IPS-18a (cell line): ENCODE results near the gene KIF16B.

ENCODE experiments used
- H3K27ac ChIP-seq: one replicate; pipeline ENCODE4 v1.5.1; 2013; ENCODE audit warnings: low read length
- H3K27me3 ChIP-seq: one replicate; pipeline ENCODE4 v1.6.1; 2013; ENCODE audit warnings: mild to moderate bottlenecking, low read length; ENCODE audit not compliant: control insufficient read depth, insufficient read depth
- H3K36me3 ChIP-seq: one replicate; pipeline ENCODE4 v1.6.1; 2013; ENCODE audit warnings: low read depth, low read length; ENCODE audit not compliant: control insufficient read depth
- H3K4me1 ChIP-seq: one replicate; pipeline ENCODE4 v1.6.1; 2013; ENCODE audit warnings: low read depth, low read length; ENCODE audit not compliant: control insufficient read depth
- H3K4me3 ChIP-seq: one replicate; pipeline ENCODE4 v1.5.1; 2013; ENCODE audit warnings: low read length
- H3K9ac ChIP-seq: one replicate; pipeline ENCODE4 v1.6.1; 2013; ENCODE audit warnings: mild to moderate bottlenecking, low read length, moderate library complexity
- H3K9me3 ChIP-seq: one replicate; pipeline ENCODE4 v1.6.1; 2013; ENCODE audit warnings: low read depth, low read length; ENCODE audit not compliant: control insufficient read depth

Gene KIF16B

DNA sequence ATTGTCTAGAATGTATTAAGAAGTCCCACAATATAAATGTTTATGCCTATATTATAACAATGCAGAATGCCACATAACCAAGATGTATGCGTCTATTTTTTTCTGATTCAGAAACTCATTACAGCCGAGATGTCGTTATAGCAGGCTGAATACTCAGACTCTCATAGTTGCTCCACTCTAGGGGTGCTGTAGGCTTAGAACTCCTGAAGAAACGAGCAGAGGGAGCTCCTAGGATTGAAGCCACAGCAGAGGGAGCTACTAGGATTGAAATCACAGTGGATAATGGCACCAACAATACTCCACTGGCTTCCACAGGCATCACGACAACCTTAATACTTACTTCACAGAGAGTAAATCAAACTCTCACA lies 208.9 kb downstream of the KIF16B start:
- Histone ChIP-seq H3K9me3 (no peaks in the 10 kb centered on the region), H3K27ac (no peak overlapping the region), H3K9ac (no peak overlapping the region), H3K27me3 (no peaks in the 10 kb centered on the region), H3K4me1 (no peaks in the 10 kb centered on the region), H3K36me3 (no peaks in the 10 kb centered on the region), H3K4me3 (no peak overlapping the region)

DNA sequence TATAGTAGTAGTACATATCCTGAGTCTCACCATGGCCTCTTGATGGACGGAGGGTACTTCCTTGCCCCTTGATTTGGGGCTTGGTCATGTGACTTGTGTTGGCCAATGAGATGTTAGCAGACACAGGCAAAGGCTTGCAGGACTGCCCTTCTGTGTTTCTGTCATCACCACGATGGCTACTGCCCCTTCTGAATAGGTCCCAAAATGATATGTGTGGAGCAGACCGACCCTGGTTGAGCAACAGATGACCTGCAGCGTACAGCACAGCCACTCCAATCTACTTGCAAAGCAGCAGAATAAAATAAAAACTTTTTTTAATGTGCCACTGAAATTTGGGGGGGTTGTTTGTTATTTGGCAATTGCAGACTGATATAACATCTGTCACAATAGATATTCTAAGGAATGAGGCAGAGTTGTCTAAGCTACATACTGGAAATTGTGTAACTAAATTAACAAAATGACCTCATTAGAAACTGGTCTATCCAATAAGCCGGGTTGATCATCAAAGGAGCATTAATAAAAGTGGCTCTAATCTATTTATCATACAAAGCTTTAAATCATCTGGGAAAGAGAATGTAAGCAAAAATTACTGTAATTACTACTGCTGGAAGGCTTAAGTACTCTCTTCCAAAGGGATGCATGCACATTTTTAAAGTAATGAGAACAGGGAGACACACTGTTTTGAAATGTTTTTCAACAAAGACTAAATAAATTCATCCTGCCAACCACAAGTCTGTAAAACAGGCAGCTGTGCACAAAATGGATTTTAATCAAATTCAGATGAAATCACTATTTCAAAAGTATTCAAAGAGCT lies 209.5 kb downstream of the KIF16B start:
- Histone ChIP-seq H3K4me3 (no peak overlapping the region), H3K9me3 (no peaks in the 10 kb centered on the region), H3K36me3 (no peaks in the 10 kb centered on the region), H3K9ac (no peak overlapping the region), H3K4me1 (no peaks in the 10 kb centered on the region), H3K27me3 (no peaks in the 10 kb centered on the region), H3K27ac (no peak overlapping the region)

- Histone ChIP-seq H3K9me3 (no peaks in the 10 kb centered on the region), H3K27me3 (no peaks in the 10 kb centered on the region), H3K4me1 (no peaks in the 10 kb centered on the region), H3K36me3 (no peaks in the 10 kb centered on the region), H3K4me3 (no peak overlapping the region), H3K27ac (no peak overlapping the region), H3K9ac (no peak overlapping the region)
Observed at GRCh38 chr20:16362642-16363041, 210.6 kb downstream of the KIF16B start.

DNA sequence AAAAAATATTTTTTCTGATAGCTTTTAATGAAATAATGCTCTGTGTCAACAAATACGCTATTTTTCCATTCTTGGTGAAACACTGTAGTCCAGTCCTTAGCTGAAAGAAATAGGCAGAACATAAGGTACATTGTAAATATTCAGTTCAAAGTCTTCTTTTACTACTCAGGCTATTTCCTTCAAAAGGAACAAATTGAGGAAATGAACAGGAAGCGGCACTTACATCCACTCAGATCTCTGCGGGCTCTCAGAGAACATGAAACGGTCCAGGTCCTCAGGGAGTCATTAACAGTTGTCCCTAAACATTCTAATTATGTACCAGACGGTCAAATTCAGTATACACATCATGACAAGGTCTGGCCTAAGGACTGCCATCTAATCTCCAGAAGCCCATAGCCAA lies 212.6 kb downstream of the KIF16B start:
- no peak overlapping the region for H3K27ac ChIP-seq
- no peaks in the 10 kb centered on the region for H3K36me3 ChIP-seq
- no peak overlapping the region for H3K4me3 ChIP-seq

GRCh38 chr20:16353417-16353781 lies 219.8 kb downstream of the KIF16B start:
- no peaks in the 10 kb centered on the region for H3K36me3 ChIP-seq
- no peak overlapping the region for H3K9ac ChIP-seq
- H3K4me1 ChIP-seq: no peaks in the 10 kb centered on the region
- H3K27me3 ChIP-seq: no peaks in the 10 kb centered on the region
- H3K9me3 ChIP-seq: no peaks in the 10 kb centered on the region
- no peak overlapping the region for H3K4me3 ChIP-seq
- H3K27ac ChIP-seq: no peak overlapping the region

More for the DNA sequence above, 212.6 kb downstream of the KIF16B start:
- H3K27me3 ChIP-seq: no peaks in the 10 kb centered on the region
- H3K9me3 ChIP-seq: no peaks in the 10 kb centered on the region
- H3K9ac ChIP-seq: no peak overlapping the region
- H3K4me1 ChIP-seq: no peaks in the 10 kb centered on the region

- Histone ChIP-seq H3K9ac (no peak overlapping the region), H3K36me3 (no peaks in the 10 kb centered on the region), H3K4me3 (no peak overlapping the region), H3K9me3 (no peaks in the 10 kb centered on the region), H3K27me3 (no peaks in the 10 kb centered on the region), H3K27ac (no peak overlapping the region), H3K4me1 (no peaks in the 10 kb centered on the region)
Observed at GRCh38 chr20:16352751-16353416, 220.4 kb downstream of the KIF16B start.

DNA sequence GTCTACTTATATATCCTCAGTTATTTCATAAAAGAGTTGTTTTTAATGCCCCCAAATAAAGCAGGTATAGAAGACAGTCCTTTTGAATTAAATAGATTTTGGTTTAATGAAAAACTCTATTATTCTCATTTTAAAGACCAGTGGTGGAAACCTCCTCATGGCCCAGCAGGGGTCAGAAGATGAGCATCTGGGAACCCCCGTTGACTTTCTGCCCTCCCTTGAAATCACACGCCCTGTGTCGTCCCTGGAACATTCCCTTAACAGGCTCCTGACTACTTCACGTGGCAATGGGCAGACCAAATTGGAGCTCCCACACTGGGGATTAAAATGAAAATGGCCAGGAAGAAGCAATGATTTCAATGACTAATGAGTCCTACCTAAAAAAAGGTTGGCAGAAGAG lies 220.9 kb downstream of the KIF16B start:
- Histone ChIP-seq H3K4me3 (no peak overlapping the region), H3K27me3 (no peaks in the 10 kb centered on the region), H3K9ac (no peak overlapping the region), H3K36me3 (no peaks in the 10 kb centered on the region), H3K9me3 (no peaks in the 10 kb centered on the region), H3K4me1 (no peaks in the 10 kb centered on the region), H3K27ac (no peak overlapping the region)

DNA sequence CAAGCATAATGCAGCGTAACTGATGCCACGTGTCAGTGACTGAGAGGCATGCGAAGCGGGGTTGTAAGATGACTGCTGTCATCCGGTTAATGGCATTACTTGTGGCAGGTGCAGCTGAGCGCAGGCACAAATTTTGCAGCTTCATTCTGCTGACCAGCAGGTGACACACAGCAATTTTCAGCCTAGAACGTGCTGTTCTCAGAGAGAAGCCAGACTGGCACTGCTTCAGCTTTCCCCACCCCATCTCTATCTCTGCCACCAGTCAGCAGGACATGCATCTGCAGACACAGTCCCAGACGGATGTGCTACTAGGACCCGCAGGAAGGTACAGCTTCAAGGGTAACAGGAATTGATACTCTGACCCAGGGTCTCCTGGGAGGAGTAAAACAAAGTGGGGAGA lies 221.8 kb downstream of the KIF16B start:
- Histone ChIP-seq H3K4me3 (no peak overlapping the region), H3K27ac (no peak overlapping the region), H3K9ac (no peak overlapping the region), H3K4me1 (no peaks in the 10 kb centered on the region), H3K27me3 (no peaks in the 10 kb centered on the region), H3K9me3 (no peaks in the 10 kb centered on the region), H3K36me3 (no peaks in the 10 kb centered on the region)

DNA sequence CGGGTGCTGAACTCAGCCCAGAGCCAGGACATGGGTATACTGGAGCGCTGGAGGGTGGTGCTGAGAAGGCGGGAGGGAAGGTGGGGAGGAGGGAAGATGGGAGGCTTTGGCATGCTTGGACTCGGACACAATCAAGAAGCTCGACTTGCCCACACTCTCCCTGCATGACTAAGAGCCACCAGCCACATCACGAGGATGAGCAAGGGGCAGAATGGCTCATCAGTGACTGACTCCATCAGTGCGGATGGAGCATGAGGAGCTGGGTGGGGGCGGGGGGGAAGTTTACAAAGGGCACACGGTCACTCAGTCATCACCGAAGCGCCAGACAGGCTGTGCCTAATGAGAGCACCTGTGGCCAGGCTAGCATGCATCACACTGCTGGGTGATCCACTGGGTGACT lies 222.8 kb downstream of the KIF16B start:
- no peaks in the 10 kb centered on the region for H3K4me1 ChIP-seq
- no peak overlapping the region for H3K9ac ChIP-seq
- no peak overlapping the region for H3K4me3 ChIP-seq
- H3K27ac ChIP-seq: no peak overlapping the region
- H3K36me3 ChIP-seq: no peaks in the 10 kb centered on the region
- no peaks in the 10 kb centered on the region for H3K9me3 ChIP-seq
- H3K27me3 ChIP-seq: no peaks in the 10 kb centered on the region

DNA sequence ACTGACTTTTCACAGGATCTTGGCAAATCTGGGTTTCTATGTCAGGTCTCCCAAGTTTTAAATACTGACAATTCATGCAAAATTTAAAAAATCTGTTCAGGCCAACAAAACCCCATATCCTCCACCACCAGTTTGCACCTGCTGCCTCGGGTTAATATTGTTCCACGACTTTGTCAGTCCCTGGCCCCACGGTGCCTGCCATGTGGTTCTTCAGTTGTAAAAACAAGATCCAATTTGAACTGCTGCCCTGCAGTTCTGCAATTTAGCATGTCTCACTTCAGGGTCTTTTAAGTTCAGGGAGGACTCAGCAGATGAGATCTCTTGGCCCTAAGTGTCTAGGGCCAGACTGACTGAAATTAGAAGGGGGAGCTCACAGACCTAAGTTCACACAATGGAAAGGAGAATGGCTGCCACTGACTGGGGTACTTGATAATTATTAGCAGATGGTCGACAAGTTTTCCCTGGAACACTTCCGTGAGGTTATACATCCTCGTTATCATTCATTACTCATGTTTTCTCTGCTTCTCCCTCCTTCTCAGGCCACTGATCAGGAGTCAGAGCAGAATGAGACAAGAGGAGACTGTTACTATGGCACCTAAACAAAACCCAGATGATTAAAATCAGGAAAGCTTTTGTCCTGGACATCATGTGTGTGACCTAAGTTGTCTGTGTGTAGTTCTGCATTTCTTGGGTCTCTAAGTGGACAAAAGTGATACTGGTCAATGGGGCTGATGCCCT lies 223.6 kb downstream of the KIF16B start:
- Histone ChIP-seq H3K4me1 (no peaks in the 10 kb centered on the region), H3K9me3 (no peaks in the 10 kb centered on the region), H3K9ac (no peak overlapping the region), H3K27me3 (no peaks in the 10 kb centered on the region), H3K27ac (no peak overlapping the region), H3K36me3 (no peaks in the 10 kb centered on the region), H3K4me3 (no peak overlapping the region)

GRCh38 chr20:16346956-16347355 lies 226.3 kb downstream of the KIF16B start:
- Histone ChIP-seq H3K27ac (no peak overlapping the region), H3K4me1 (no peaks in the 10 kb centered on the region), H3K36me3 (no peaks in the 10 kb centered on the region), H3K9ac (no peak overlapping the region), H3K4me3 (no peak overlapping the region), H3K9me3 (no peaks in the 10 kb centered on the region), H3K27me3 (no peaks in the 10 kb centered on the region)
